DOHH2 (cell line): ENCODE results near the gene ANKRD22.

Experiments
- EZH2phosphoT487 ChIP-seq: fragments of 200-600 bp; sonication (generic); IDR thresholded peaks from 2 replicates; pipeline ENCODE4 v1.6.1; 2017; ENCODE audit warnings: borderline replicate concordance, mild to moderate bottlenecking, antibody characterized with exemption, low read length, moderate library complexity, mixed read lengths
- TF ChIP-seq, protein P1 (sequence below): fragments of 200-600 bp; sonication (generic); IDR thresholded peaks from one replicate; pipeline ENCODE4 v1.5.1; 2014; ENCODE audit warnings: antibody characterized with exemption, mild to moderate bottlenecking, low read depth, low read length; ENCODE audit not compliant: poor library complexity, severe bottlenecking

DNA sequence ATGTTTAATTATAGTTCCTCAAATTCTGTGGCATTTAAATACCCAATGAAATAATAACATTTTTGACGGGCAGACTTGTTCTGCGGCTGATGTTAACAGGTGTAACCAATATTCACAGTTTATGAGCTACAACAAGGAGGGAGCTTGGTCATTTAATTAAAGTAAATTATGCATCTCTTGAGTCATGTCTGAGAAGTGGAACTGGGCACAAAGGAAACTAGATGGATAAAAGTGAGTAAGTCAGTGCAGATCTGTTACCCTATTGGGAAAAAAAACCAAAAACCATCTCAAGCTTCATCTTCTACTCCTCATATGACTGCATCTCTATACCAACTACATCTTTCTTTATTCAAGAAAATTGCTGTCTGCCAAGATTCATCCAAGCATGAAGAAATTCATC, 24.0 kb downstream of the ANKRD22 start:
- TF ChIP-seq, protein P1, sequence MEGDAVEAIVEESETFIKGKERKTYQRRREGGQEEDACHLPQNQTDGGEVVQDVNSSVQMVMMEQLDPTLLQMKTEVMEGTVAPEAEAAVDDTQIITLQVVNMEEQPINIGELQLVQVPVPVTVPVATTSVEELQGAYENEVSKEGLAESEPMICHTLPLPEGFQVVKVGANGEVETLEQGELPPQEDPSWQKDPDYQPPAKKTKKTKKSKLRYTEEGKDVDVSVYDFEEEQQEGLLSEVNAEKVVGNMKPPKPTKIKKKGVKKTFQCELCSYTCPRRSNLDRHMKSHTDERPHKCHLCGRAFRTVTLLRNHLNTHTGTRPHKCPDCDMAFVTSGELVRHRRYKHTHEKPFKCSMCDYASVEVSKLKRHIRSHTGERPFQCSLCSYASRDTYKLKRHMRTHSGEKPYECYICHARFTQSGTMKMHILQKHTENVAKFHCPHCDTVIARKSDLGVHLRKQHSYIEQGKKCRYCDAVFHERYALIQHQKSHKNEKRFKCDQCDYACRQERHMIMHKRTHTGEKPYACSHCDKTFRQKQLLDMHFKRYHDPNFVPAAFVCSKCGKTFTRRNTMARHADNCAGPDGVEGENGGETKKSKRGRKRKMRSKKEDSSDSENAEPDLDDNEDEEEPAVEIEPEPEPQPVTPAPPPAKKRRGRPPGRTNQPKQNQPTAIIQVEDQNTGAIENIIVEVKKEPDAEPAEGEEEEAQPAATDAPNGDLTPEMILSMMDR: no peak
- no peak for TF ChIP-seq EZH2phosphoT487
